GM18951 (cell line): ENCODE results near the gene LURAP1L.

Experiments used
- POLR2A ChIP-seq: IDR thresholded peaks from 4 replicates; pipeline ENCODE4 v1.6.1; 2011; ENCODE audit warnings: mild to moderate bottlenecking; ENCODE audit not compliant: insufficient read length, insufficient read depth; ENCODE audit errors: extremely low read depth
- in situ Hi-C: fragments of 300-500 bp; cut with MboI; formaldehyde crosslinking; loops from one replicate; pipeline ENCODE4 v1.12.0; 2022; ENCODE audit warnings: low sequenced_read_pairs, mixed read lengths, inconsistent platforms; ENCODE audit not compliant: unreplicated experiment

LURAP1L gene

GRCh38 chr9:12774861-12775678, at the start of gene LURAP1L:
TSS of gene LURAP1L (plus strand) at chr9:12775020. CDS start at chr9:12775716, 696 bp downstream.
- no peak for TF ChIP-seq POLR2A
- in situ Hi-C loops = no loop called here

GRCh38 chr9:12726795-12727194, 48.0 kb upstream of the LURAP1L start:
- in situ Hi-C loops = no loop called here
- TF ChIP-seq POLR2A = no peak

GRCh38 chr9:12730198-12730597, 44.6 kb upstream of the LURAP1L start:
- in situ Hi-C loops = no loop called here
- TF ChIP-seq POLR2A = no peak

GRCh38 chr9:12730927-12731326, 43.9 kb upstream of the LURAP1L start:
- in situ Hi-C loops = no loop called here
- TF ChIP-seq POLR2A = no peak

GRCh38 chr9:12732971-12733370, 41.8 kb upstream of the LURAP1L start:
- no peak for TF ChIP-seq POLR2A
- in situ Hi-C loops = no loop called here

- in situ Hi-C loops = no loop called here
- TF ChIP-seq POLR2A = no peak
Measured at GRCh38 chr9:12735665-12736064, 39.2 kb upstream of the LURAP1L start.

GRCh38 chr9:12737871-12738270, 36.9 kb upstream of the LURAP1L start:
- no peak for TF ChIP-seq POLR2A
- in situ Hi-C loops = no loop called here

GRCh38 chr9:12739014-12739652, 35.7 kb upstream of the LURAP1L start:
- in situ Hi-C loops = no loop called here
- TF ChIP-seq POLR2A = no peak

GRCh38 chr9:12740845-12741244, 34.0 kb upstream of the LURAP1L start:
- in situ Hi-C loops = no loop called here
- TF ChIP-seq POLR2A = no peak

GRCh38 chr9:12748016-12748415, 26.8 kb upstream of the LURAP1L start:
- no peak for TF ChIP-seq POLR2A

GRCh38 chr9:12748954-12749353, 25.9 kb upstream of the LURAP1L start:
- in situ Hi-C loops = no loop called here
- TF ChIP-seq POLR2A = no peak

More at GRCh38 chr9:12748016-12748415, 26.8 kb upstream of the LURAP1L start:
- in situ Hi-C loops = no loop called here

GRCh38 chr9:12753931-12754330, 20.9 kb upstream of the LURAP1L start:
- in situ Hi-C loops = no loop called here

GRCh38 chr9:12759761-12760160, 15.1 kb upstream of the LURAP1L start:
- in situ Hi-C loops = no loop called here
- no peak for TF ChIP-seq POLR2A

More at GRCh38 chr9:12753931-12754330, 20.9 kb upstream of the LURAP1L start:
- TF ChIP-seq POLR2A = no peak

GRCh38 chr9:12760758-12761157, 14.1 kb upstream of the LURAP1L start:
- in situ Hi-C loops = no loop called here
- no peak for TF ChIP-seq POLR2A
